Panc1 (cell line): ENCODE measurements around the gene PMP22. TPM values are rescaled to one million over a fixed set of nuclear protein-coding genes. Genes with fewer than 3 reads are reported as not detected.
A peak's percentile ranks its signal among the peaks of the same experiment; 100 is the strongest.

Source experiments
- ATAC-seq: fragments of 200-7000 bp; cut with Tn5 transposase; 2 replicates; pipeline ENCODE4 v1.9.1; 2020; ENCODE audit warnings: mild to moderate bottlenecking, moderate library complexity
- BruUV-seq: library from RNA; stranded (reverse); fragments of 400-500 nt; replicated peaks from 2 replicates; lab custom pipeline; 2021; lab: Mats Ljungman, UMichigan
- CTCF ChIA-PET: fragments of 300-600 bp; sonication (Branson Sonifier 250); formaldehyde crosslinking; loops from one replicate; lab custom pipeline; 2022; ENCODE audit warnings: antibody characterized with exemption; lab: Charles Lee
- POLR2A ChIA-PET: fragments of 300-600 bp; sonication (Branson Sonifier 250); formaldehyde crosslinking; loops from one replicate; lab custom pipeline; 2022; ENCODE audit warnings: antibody characterized with exemption; lab: Charles Lee
- DNase-seq: peaks from one replicate; pipeline ENCODE4 v3.0.0-alpha.2; 2010; ENCODE audit warnings: low read depth, low spot score
- H3K27ac ChIP-seq: 2 replicates; pipeline ENCODE4 v1.5.1; 2011; ENCODE audit warnings: mild to moderate bottlenecking, low read length, inconsistent platforms
- H3K27me3 ChIP-seq: fragments of 200-500 bp; sonication (Bioruptor generic); 2 replicates; pipeline ENCODE4 v1.6.0; 2014; ENCODE audit warnings: low read length, inconsistent platforms; ENCODE audit not compliant: control insufficient read depth, insufficient read depth
- H3K36me3 ChIP-seq: fragments of 200-500 bp; sonication (Bioruptor generic); 2 replicates; pipeline ENCODE4 v1.5.1; 2014; ENCODE audit warnings: inconsistent platforms, mild to moderate bottlenecking, low read length, moderate library complexity; ENCODE audit not compliant: control insufficient read depth, insufficient read depth
- H3K4me1 ChIP-seq: 2 replicates; pipeline ENCODE4 v1.5.1; 2011; ENCODE audit warnings: inconsistent platforms, mild to moderate bottlenecking, low read length, moderate library complexity; ENCODE audit not compliant: control insufficient read depth, insufficient read depth
- H3K4me3 ChIP-seq, 2 experiments: 2 replicates each; pipeline ENCODE4 v1.5.1; 2011 to 2012; ENCODE audit warnings: low read depth in 2 of 2, low read length in 2 of 2, mild to moderate bottlenecking in 2 of 2, inconsistent platforms in 1 of 2, moderate library complexity in 1 of 2
- H3K9me3 ChIP-seq: fragments of 200-500 bp; sonication (Bioruptor generic); 2 replicates; pipeline ENCODE4 v1.5.1; 2014; ENCODE audit warnings: low read depth, mild to moderate bottlenecking, inconsistent platforms, low read length, moderate library complexity; ENCODE audit not compliant: control insufficient read depth, insufficient read depth
- CTCF ChIP-seq: fragments of 450-650 bp; IDR thresholded peaks from 2 replicates; pipeline ENCODE4 v1.5.1; 2017; ENCODE audit warnings: mild to moderate bottlenecking
- POLR2AphosphoS5 ChIP-seq: IDR thresholded peaks from 2 replicates; pipeline ENCODE4 v1.6.1; 2012; ENCODE audit warnings: mild to moderate bottlenecking, low read depth, low read length, moderate library complexity
- REST ChIP-seq, 2 experiments: IDR thresholded peaks; 2 replicates each; pipeline ENCODE4 v1.6.1; 2011 to 2012; ENCODE audit warnings: low read depth in 2 of 2, control low read depth in 1 of 2, low read length in 1 of 2, mild to moderate bottlenecking in 1 of 2, moderate library complexity in 1 of 2; ENCODE audit not compliant: insufficient read depth in 1 of 2
- SIN3A ChIP-seq: IDR thresholded peaks from 2 replicates; pipeline ENCODE4 v1.6.1; 2012; ENCODE audit warnings: low read depth, mild to moderate bottlenecking, low read length, moderate library complexity, borderline replicate concordance; ENCODE audit not compliant: insufficient read depth
- TCF7L2 ChIP-seq: IDR thresholded peaks from 2 replicates; pipeline ENCODE4 v1.6.1; 2011; ENCODE audit warnings: mild to moderate bottlenecking, low read depth, low read length, inconsistent platforms
- in situ Hi-C: cut with HindIII; loops from 2 replicates; pipeline ENCODE4 v1.10.0; 2016; ENCODE audit warnings: low sequenced_read_pairs, low pct_unique_long_range_greater_than_20kb
- intact Hi-C: fragments of 100-400 bp; cut with micrococcal nuclease; formaldehyde crosslinking; loops from one replicate; pipeline ENCODE4 v1.10.0; 2022; ENCODE audit not compliant: unreplicated experiment
- total RNA-seq: library from RNA; stranded (reverse); gene quantifications from one replicate; pipeline ENCODE4 v1.2.1, GENCODE V29; 2021; ENCODE audit not compliant: unreplicated experiment

The PMP22 gene
- total RNA-seq, 1 experiment from 2014 or later, result 6.0 TPM

DNA sequence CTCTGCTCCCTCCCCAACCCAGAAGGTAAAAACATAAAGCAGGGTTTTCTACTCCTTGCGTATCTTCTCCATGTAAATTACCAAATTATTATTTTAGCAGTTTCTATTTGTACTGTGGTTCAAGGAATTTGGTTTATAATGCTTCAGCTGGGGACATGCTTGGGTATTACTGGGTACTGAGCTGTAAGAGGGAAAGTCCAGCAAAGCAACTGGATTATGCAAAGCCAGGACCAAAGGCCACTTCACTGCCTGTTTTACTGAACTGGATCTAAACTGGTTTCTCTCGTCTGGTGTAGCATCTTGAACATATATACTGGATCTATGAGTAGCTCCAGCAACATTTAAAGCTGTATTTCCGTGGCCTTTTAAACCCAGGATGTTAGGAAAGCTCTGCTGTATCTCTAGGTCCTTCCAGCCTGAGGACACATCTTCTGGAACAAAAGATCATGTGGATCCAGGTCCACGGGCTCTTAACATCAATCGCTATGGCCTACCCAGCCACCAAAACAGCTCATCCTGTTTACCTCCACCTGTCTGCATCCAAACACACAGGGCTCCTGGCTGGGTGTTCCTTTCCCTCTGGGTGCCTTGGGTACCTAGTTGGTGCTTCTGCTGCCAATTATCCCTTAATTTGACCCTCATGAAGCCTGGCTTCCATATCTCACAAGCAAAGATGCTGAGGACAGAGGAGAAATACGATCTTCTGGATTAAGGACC, 7.2 kb downstream of the PMP22 start:
- CTCF ChIA-PET, result interaction anchor here (0.7 to 1.4 kb wide), 2 partner anchors 13 to 245 kb away, joined by 3 to 6 read pairs; no protein-coding TSS in a partner anchor
- TF ChIP-seq REST (IDR thresholded peaks at IDR 0.05; ENCODE audit: insufficient read depth in 1 of 2, low read depth in 2 of 2, low read length in 1 of 2) (no peak), POLR2AphosphoS5 (no peak), SIN3A (no peak), CTCF (no peak), TCF7L2 (no peak)
- Histone ChIP-seq H3K36me3 (no peaks in the 10 kb centered on the region; the same call in none of the 2 replicates), H3K27ac (no peak overlapping the region), H3K27me3 (no peaks in the 10 kb centered on the region), H3K4me3 (no peak overlapping the region), H3K9me3 (no peaks in the 10 kb centered on the region), H3K4me1 (peaks cover 9% of the 10 kb centered on the region)
- in situ Hi-C loops, result no loop called here
- no TSS peak for BruUV-seq
- POLR2A ChIA-PET, result no interaction called here
- DNase-seq (no peak), ATAC-seq (no peak)
- intact Hi-C loops, result no loop called here

GRCh38 chr17:15257258-15257788, 7.8 kb downstream of the PMP22 start:
- Histone ChIP-seq H3K4me1 (peaks cover 9% of the 10 kb centered on the region), H3K27ac (no peak overlapping the region), H3K27me3 (no peaks in the 10 kb centered on the region), H3K4me3 (no peak overlapping the region), H3K9me3 (no peaks in the 10 kb centered on the region), H3K36me3 (no peaks in the 10 kb centered on the region; the same call in none of the 2 replicates)
- intact Hi-C loops, result no loop called here
- TF ChIP-seq REST (IDR thresholded peaks at IDR 0.05; ENCODE audit: insufficient read depth in 1 of 2, low read depth in 2 of 2, low read length in 1 of 2), result no peak
- peak; percentile 91 for TF ChIP-seq CTCF
- ATAC-seq (peak; percentile 67), DNase-seq (peak; percentile 53)
- POLR2A ChIA-PET, result no interaction called here
- in situ Hi-C loops, result no loop called here
- CTCF ChIA-PET, result interaction anchor here (0.7 to 0.9 kb wide), 2 partner anchors 14 to 246 kb away, joined by 3 to 4 read pairs; no protein-coding TSS in a partner anchor
- BruUV-seq, result no TSS peak
